Nephron progenitor cell (in vitro differentiated cells): Measurements from ENCODE around the gene RPL15.

Experiments
- DNase-seq: peaks from one replicate; pipeline ENCODE4 v3.0.0; 2021
- H3K27ac Mint-ChIP-seq: 2 replicates; pipeline ENCODE4 v1.8.0; 2021; ENCODE audit warnings: mild to moderate bottlenecking, moderate library complexity, mixed read lengths
- H3K27me3 Mint-ChIP-seq: 2 replicates; pipeline ENCODE4 v1.8.0; 2021; ENCODE audit warnings: mild to moderate bottlenecking, low read depth, mixed read lengths; ENCODE audit not compliant: poor library complexity
- H3K36me3 Mint-ChIP-seq: 2 replicates; pipeline ENCODE4 v1.8.0; 2021; ENCODE audit warnings: low read depth, mixed read lengths
- H3K4me1 Mint-ChIP-seq: 2 replicates; pipeline ENCODE4 v1.8.0; 2021; ENCODE audit warnings: mixed read lengths
- H3K4me3 Mint-ChIP-seq: 2 replicates; pipeline ENCODE4 v1.8.0; 2021; ENCODE audit warnings: mild to moderate bottlenecking, moderate library complexity, mixed read lengths
- H3K9me3 Mint-ChIP-seq: 2 replicates; pipeline ENCODE4 v1.8.0; 2021; ENCODE audit warnings: mild to moderate bottlenecking, moderate library complexity, mixed read lengths
- CTCF ChIP-seq: fragments of 200-600 bp; sonication (generic); IDR thresholded peaks from 2 replicates; pipeline ENCODE4 v1.5.0; 2021; ENCODE audit warnings: antibody characterized with exemption

Gene RPL15

GRCh38 chr3:23945663-23945912 is 28.7 kb downstream of the RPL15 start:
- Mint-ChIP-seq H3K4me1 (peaks cover 41% of the 10 kb centered on the region), H3K27me3 (no peaks in the 10 kb centered on the region), H3K4me3 (no peak overlapping the region)

GRCh38 chr3:23945913-23946687 is 29.2 kb downstream of the RPL15 start:
- Mint-ChIP-seq H3K9me3 (no peaks in the 10 kb centered on the region), H3K27me3 (no peaks in the 10 kb centered on the region), H3K4me1 (peaks cover 41% of the 10 kb centered on the region), H3K4me3 (peak overlapping the region; percentile 82), H3K27ac (peak overlapping the region; percentile 93), H3K36me3 (peaks cover 7% of the 10 kb centered on the region)
- no peak for TF ChIP-seq CTCF
- peak; percentile 99 for DNase-seq

More at GRCh38 chr3:23945663-23945912, 28.7 kb downstream of the RPL15 start:
- no peak for TF ChIP-seq CTCF
- no peak for DNase-seq
- peaks cover 7% of the 10 kb centered on the region for H3K36me3 Mint-ChIP-seq
- H3K27ac Mint-ChIP-seq = no peak overlapping the region
- H3K9me3 Mint-ChIP-seq = no peaks in the 10 kb centered on the region

GRCh38 chr3:23948761-23949160 is 31.8 kb downstream of the RPL15 start:
- H3K9me3 Mint-ChIP-seq = no peaks in the 10 kb centered on the region
- peaks cover 16% of the 10 kb centered on the region for H3K36me3 Mint-ChIP-seq
- no peak overlapping the region for H3K4me3 Mint-ChIP-seq
- TF ChIP-seq CTCF = no peak
- no peak for DNase-seq
- no peaks in the 10 kb centered on the region for H3K27me3 Mint-ChIP-seq
- H3K27ac Mint-ChIP-seq = no peak overlapping the region
- H3K4me1 Mint-ChIP-seq = peaks cover 46% of the 10 kb centered on the region

GRCh38 chr3:23949784-23950183 is 32.9 kb downstream of the RPL15 start:
- peaks cover 19% of the 10 kb centered on the region for H3K36me3 Mint-ChIP-seq
- H3K4me3 Mint-ChIP-seq = no peak overlapping the region
- H3K4me1 Mint-ChIP-seq = peaks cover 48% of the 10 kb centered on the region
- no peak for TF ChIP-seq CTCF
- no peaks in the 10 kb centered on the region for H3K27me3 Mint-ChIP-seq
- no peaks in the 10 kb centered on the region for H3K9me3 Mint-ChIP-seq
- no peak for DNase-seq
- H3K27ac Mint-ChIP-seq = no peak overlapping the region

- Mint-ChIP-seq H3K4me3 (no peak overlapping the region), H3K4me1 (peaks cover 48% of the 10 kb centered on the region), H3K9me3 (no peaks in the 10 kb centered on the region), H3K36me3 (peaks cover 24% of the 10 kb centered on the region), H3K27ac (no peak overlapping the region), H3K27me3 (no peaks in the 10 kb centered on the region)
- no peak for TF ChIP-seq CTCF
- DNase-seq = no peak
Measured at GRCh38 chr3:23950293-23950692, 33.4 kb downstream of the RPL15 start.

GRCh38 chr3:23952646-23953045 is 35.7 kb downstream of the RPL15 start:
- DNase-seq = no peak
- Mint-ChIP-seq H3K9me3 (no peaks in the 10 kb centered on the region), H3K36me3 (peaks cover 44% of the 10 kb centered on the region), H3K27ac (no peak overlapping the region), H3K27me3 (no peaks in the 10 kb centered on the region), H3K4me1 (peaks cover 40% of the 10 kb centered on the region), H3K4me3 (no peak overlapping the region)
- no peak for TF ChIP-seq CTCF
